Measurements from ENCODE around the gene TMEM42. TPM values are rescaled to one million over a fixed set of nuclear protein-coding genes. Genes with fewer than 3 reads are reported as not detected.

The TMEM42 gene
- total and polyA plus RNA-seq, 2 experiments from 2014 or later: 14.7 to 22.2 TPM

- no peaks in the 10 kb centered on the region for H3K9me2 ChIP-seq (replicated peaks; ENCODE audit: insufficient read depth)
- no peak overlapping the region for H3K4me3 ChIP-seq
- no peaks in the 10 kb centered on the region for H3K4me1 ChIP-seq (ENCODE audit: insufficient read depth)
- H3K36me3 ChIP-seq (replicated peaks; ENCODE audit: insufficient read depth, low read depth): no peaks in the 10 kb centered on the region
- H3K27me3 ChIP-seq: no peaks in the 10 kb centered on the region
- TF ChIP-seq EZH2phosphoT487 (IDR thresholded peaks at IDR 0.05; ENCODE audit: low read depth, severe bottlenecking, unreplicated experiment) (no peak), EZH2 (IDR thresholded peaks at IDR 0.05; ENCODE audit: borderline replicate concordance) (no peak), CTCF (IDR thresholded peaks at IDR 0.05; ENCODE audit: poor library complexity) (no peak)
- no peaks in the 10 kb centered on the region for H3K9me3 ChIP-seq (ENCODE audit: low read depth)
- WGBS (ENCODE audit: low lambda C conversion rate, missing lambda C conversion rate): 62% methylated on average over 13 of the region's 13 CpGs
- no peak overlapping the region for H3K27ac ChIP-seq
- H4K20me1 ChIP-seq (ENCODE audit: insufficient read depth, poor library complexity, severe bottlenecking): no peaks in the 10 kb centered on the region
- H3K4me2 ChIP-seq: no peak overlapping the region
- H2AFZ ChIP-seq: no peak overlapping the region
- no peaks in the 10 kb centered on the region for H3K79me2 ChIP-seq
- DNase-seq (ENCODE audit: low spot score): no peak
Observed at GRCh38 chr3:44899683-44900367, 38.1 kb downstream of the TMEM42 start.

- 47% methylated on average over 4 of the region's 4 CpGs for WGBS (ENCODE audit: low lambda C conversion rate, missing lambda C conversion rate)
- Histone ChIP-seq H3K27ac (no peak overlapping the region), H3K9me2 (replicated peaks; ENCODE audit: insufficient read depth) (no peaks in the 10 kb centered on the region), H3K4me2 (no peak overlapping the region), H3K9me3 (ENCODE audit: low read depth) (no peaks in the 10 kb centered on the region), H4K20me1 (ENCODE audit: insufficient read depth, poor library complexity, severe bottlenecking) (no peaks in the 10 kb centered on the region), H3K4me3 (no peak overlapping the region), H3K79me2 (no peaks in the 10 kb centered on the region), H3K36me3 (replicated peaks; ENCODE audit: insufficient read depth, low read depth) (no peaks in the 10 kb centered on the region), H3K27me3 (no peaks in the 10 kb centered on the region), H3K4me1 (ENCODE audit: insufficient read depth) (no peaks in the 10 kb centered on the region), H2AFZ (no peak overlapping the region)
- no peak for DNase-seq (ENCODE audit: low spot score)
- TF ChIP-seq EZH2 (IDR thresholded peaks at IDR 0.05; ENCODE audit: borderline replicate concordance) (no peak), CTCF (IDR thresholded peaks at IDR 0.05; ENCODE audit: poor library complexity) (no peak), EZH2phosphoT487 (IDR thresholded peaks at IDR 0.05; ENCODE audit: low read depth, severe bottlenecking, unreplicated experiment) (no peak)
Observed at GRCh38 chr3:44902628-44903027, 40.9 kb downstream of the TMEM42 start.

- TF ChIP-seq EZH2 (IDR thresholded peaks at IDR 0.05; ENCODE audit: borderline replicate concordance): no peak
- no peaks in the 10 kb centered on the region for H3K4me1 ChIP-seq (ENCODE audit: insufficient read depth)
- 56% methylated on average over 2 of the region's 2 CpGs for WGBS (ENCODE audit: low lambda C conversion rate, missing lambda C conversion rate)
- no peaks in the 10 kb centered on the region for H3K9me2 ChIP-seq (replicated peaks; ENCODE audit: insufficient read depth)
- no peak overlapping the region for H3K4me3 ChIP-seq
- H4K20me1 ChIP-seq (ENCODE audit: insufficient read depth, poor library complexity, severe bottlenecking): no peaks in the 10 kb centered on the region
- no peaks in the 10 kb centered on the region for H3K9me3 ChIP-seq (ENCODE audit: low read depth)
- H2AFZ ChIP-seq: no peak overlapping the region
- H3K27me3 ChIP-seq: no peaks in the 10 kb centered on the region
- no peak overlapping the region for H3K4me2 ChIP-seq
- H3K36me3 ChIP-seq (replicated peaks; ENCODE audit: insufficient read depth, low read depth): no peaks in the 10 kb centered on the region
- no peak for DNase-seq (ENCODE audit: low spot score)
- H3K27ac ChIP-seq: no peak overlapping the region
- H3K79me2 ChIP-seq: no peaks in the 10 kb centered on the region
Observed at GRCh38 chr3:44903314-44903713, 41.6 kb downstream of the TMEM42 start.

- Histone ChIP-seq H3K79me2 (no peaks in the 10 kb centered on the region), H3K36me3 (replicated peaks; ENCODE audit: insufficient read depth, low read depth) (no peaks in the 10 kb centered on the region), H3K27ac (no peak overlapping the region), H3K4me2 (no peak overlapping the region), H3K4me3 (no peak overlapping the region), H3K27me3 (no peaks in the 10 kb centered on the region), H3K4me1 (ENCODE audit: insufficient read depth) (no peaks in the 10 kb centered on the region), H4K20me1 (ENCODE audit: insufficient read depth, poor library complexity, severe bottlenecking) (no peaks in the 10 kb centered on the region), H2AFZ (no peak overlapping the region), H3K9me2 (replicated peaks; ENCODE audit: insufficient read depth) (no peaks in the 10 kb centered on the region), H3K9me3 (ENCODE audit: low read depth) (no peaks in the 10 kb centered on the region)
- TF ChIP-seq EZH2 (IDR thresholded peaks at IDR 0.05; ENCODE audit: borderline replicate concordance): no peak
- no peak for TF ChIP-seq EZH2phosphoT487 (IDR thresholded peaks at IDR 0.05; ENCODE audit: low read depth, severe bottlenecking, unreplicated experiment)
- no peak for TF ChIP-seq CTCF (IDR thresholded peaks at IDR 0.05; ENCODE audit: poor library complexity)
- WGBS (ENCODE audit: low lambda C conversion rate, missing lambda C conversion rate): 93% methylated on average over 15 of the region's 15 CpGs
- DNase-seq (ENCODE audit: low spot score): no peak
Observed at GRCh38 chr3:44903751-44904150, 42.0 kb downstream of the TMEM42 start.

Data from hepatocyte (in vitro differentiated cells).